SK-N-SH treated with all-trans-retinoic acid at 6 μM for 48 hours (cell line): ENCODE measurements around the gene CYP46A1.
A peak's percentile ranks its signal among the peaks of the same experiment; 100 is the strongest.

ENCODE experiments used
- ATAC-seq: fragments of 200-7000 bp; cut with Tn5 transposase; 3 replicates; pipeline ENCODE4 v1.9.1; 2020; ENCODE audit warnings: mild to moderate bottlenecking, moderate library complexity
- ARNTL ChIP-seq: fragments of 450-650 bp; formaldehyde crosslinking; IDR thresholded peaks from 2 replicates; pipeline ENCODE4 v1.5.0; 2020; ENCODE audit warnings: low read depth, mild to moderate bottlenecking, moderate library complexity, borderline replicate concordance
- CSDC2 ChIP-seq: fragments of 250-450 bp; sonication (Bioruptor Pico); IDR thresholded peaks from 2 replicates; pipeline ENCODE4 v1.5.0; 2020; ENCODE audit warnings: mild to moderate bottlenecking, moderate library complexity
- ESRRG ChIP-seq: fragments of 250-450 bp; sonication (Bioruptor Pico); IDR thresholded peaks from 2 replicates; pipeline ENCODE4 v1.6.1; 2021; ENCODE audit warnings: mild to moderate bottlenecking
- GLIS3 ChIP-seq: fragments of 250-450 bp; sonication (Bioruptor Pico); IDR thresholded peaks from 2 replicates; pipeline ENCODE4 v1.5.0; 2020; ENCODE audit warnings: mild to moderate bottlenecking, moderate library complexity
- ISL1 ChIP-seq: fragments of 250-450 bp; sonication (Bioruptor Pico); IDR thresholded peaks from 2 replicates; pipeline ENCODE4 v2.1.2; 2022; ENCODE audit warnings: mild to moderate bottlenecking, moderate library complexity
- OSR1 ChIP-seq: fragments of 250-450 bp; sonication (Bioruptor Pico); IDR thresholded peaks from 2 replicates; pipeline ENCODE4 v1.8.0; 2022; ENCODE audit warnings: moderate library complexity, mild to moderate bottlenecking, inconsistent platforms
- PPARA ChIP-seq: fragments of 250-450 bp; sonication (Bioruptor Pico); IDR thresholded peaks from 2 replicates; pipeline ENCODE4 v1.5.0; 2020; ENCODE audit warnings: mild to moderate bottlenecking, borderline replicate concordance
- RARB ChIP-seq: fragments of 250-450 bp; sonication (Bioruptor Pico); IDR thresholded peaks from 2 replicates; pipeline ENCODE4 v1.8.0; 2021; ENCODE audit warnings: mild to moderate bottlenecking, moderate library complexity
- SNAI2 ChIP-seq: fragments of 250-450 bp; sonication (Bioruptor Pico); IDR thresholded peaks from 2 replicates; pipeline ENCODE4 v1.5.0; 2020; ENCODE audit warnings: mild to moderate bottlenecking, moderate library complexity
- TCF4 ChIP-seq: fragments of 250-450 bp; sonication (Bioruptor Pico); IDR thresholded peaks from 2 replicates; pipeline ENCODE4 v1.8.0; 2021; ENCODE audit warnings: mild to moderate bottlenecking, moderate library complexity, borderline replicate concordance
- TOX ChIP-seq: fragments of 250-450 bp; sonication (Bioruptor Pico); IDR thresholded peaks from 2 replicates; pipeline ENCODE4 v1.8.0; 2021; ENCODE audit warnings: mild to moderate bottlenecking, moderate library complexity, borderline replicate concordance
- ZC3H10 ChIP-seq: fragments of 250-450 bp; sonication (Bioruptor Pico); IDR thresholded peaks from 2 replicates; pipeline ENCODE4 v1.5.1; 2021; ENCODE audit warnings: mild to moderate bottlenecking, moderate library complexity
- ZFP3 ChIP-seq: fragments of 250-450 bp; sonication (Bioruptor Pico); IDR thresholded peaks from 2 replicates; pipeline ENCODE4 v1.5.0; 2020; ENCODE audit warnings: mild to moderate bottlenecking, moderate library complexity
- ZFP30 ChIP-seq: fragments of 450-650 bp; formaldehyde crosslinking; IDR thresholded peaks from 2 replicates; pipeline ENCODE4 v1.5.0; 2022; ENCODE audit warnings: mild to moderate bottlenecking, moderate library complexity
- ZNF565 ChIP-seq: fragments of 450-650 bp; formaldehyde crosslinking; conservative IDR thresholded peaks from 2 replicates; pipeline ENCODE4 v1.5.0; 2020; ENCODE audit warnings: low read depth, mild to moderate bottlenecking, moderate library complexity
- ZNF70 ChIP-seq: fragments of 450-650 bp; formaldehyde crosslinking; IDR thresholded peaks from 2 replicates; pipeline ENCODE4 v1.5.0; 2020; ENCODE audit warnings: mild to moderate bottlenecking, moderate library complexity
- ZNF8 ChIP-seq: fragments of 450-650 bp; formaldehyde crosslinking; IDR thresholded peaks from 2 replicates; pipeline ENCODE4 v1.5.0; 2020; ENCODE audit warnings: mild to moderate bottlenecking, moderate library complexity
- TF ChIP-seq, protein P1 (sequence below): fragments of 250-450 bp; sonication (Bioruptor Pico); IDR thresholded peaks from 2 replicates; pipeline ENCODE4 v1.8.0; 2020; ENCODE audit warnings: mild to moderate bottlenecking, moderate library complexity, borderline replicate concordance
- TF ChIP-seq, protein P2 (sequence below): fragments of 250-450 bp; sonication (Bioruptor Pico); IDR thresholded peaks from 2 replicates; pipeline ENCODE4 v1.8.0; 2021; ENCODE audit warnings: low read depth, mild to moderate bottlenecking, moderate library complexity, borderline replicate concordance
- TF ChIP-seq, protein P3 (sequence below): fragments of 250-450 bp; sonication (Bioruptor Pico); IDR thresholded peaks from 2 replicates; pipeline ENCODE4 v1.5.1; 2021; ENCODE audit warnings: mild to moderate bottlenecking, moderate library complexity

The CYP46A1 gene

DNA sequence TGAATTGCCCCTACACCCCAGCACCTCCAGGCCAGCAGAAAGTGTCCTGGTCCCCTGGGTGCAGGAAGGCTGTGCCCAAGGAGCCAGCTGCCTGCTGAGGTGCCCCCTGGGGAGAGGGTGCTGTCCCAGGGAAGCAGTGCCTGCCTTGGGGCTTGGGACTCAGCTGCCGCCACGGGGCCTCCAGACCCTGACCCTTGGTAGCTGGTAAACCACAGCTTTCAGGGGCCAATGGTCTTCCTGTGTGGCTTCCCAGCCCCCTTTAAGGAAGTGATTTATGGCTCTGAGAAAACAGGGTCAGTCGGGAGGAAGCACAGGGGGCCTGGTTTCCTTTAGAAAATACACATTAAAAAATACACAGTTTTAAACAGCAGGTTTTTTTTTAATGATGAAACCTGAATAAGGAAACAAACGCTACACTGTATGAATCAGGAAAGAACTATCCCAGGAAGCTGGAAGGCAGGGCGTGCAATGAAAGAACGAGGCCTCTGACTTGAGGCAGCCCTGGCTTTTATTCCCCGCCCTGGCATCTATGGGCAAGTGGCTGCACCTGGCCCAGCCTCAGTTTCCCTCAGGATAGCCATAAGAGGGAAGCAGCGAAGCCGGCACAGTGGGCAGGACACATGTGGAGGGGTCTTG lies 68.5 kb downstream of the CYP46A1 start:
- TF ChIP-seq ISL1 (CRISPR knock-in tag) (no peak), TCF4 (CRISPR knock-in tag) (no peak), RARB (CRISPR knock-in tag) (no peak), ZNF70 (CRISPR knock-in tag) (no peak), ZFP3 (CRISPR knock-in tag) (no peak), ZC3H10 (CRISPR knock-in tag) (no peak)
- TF ChIP-seq, protein P1, sequence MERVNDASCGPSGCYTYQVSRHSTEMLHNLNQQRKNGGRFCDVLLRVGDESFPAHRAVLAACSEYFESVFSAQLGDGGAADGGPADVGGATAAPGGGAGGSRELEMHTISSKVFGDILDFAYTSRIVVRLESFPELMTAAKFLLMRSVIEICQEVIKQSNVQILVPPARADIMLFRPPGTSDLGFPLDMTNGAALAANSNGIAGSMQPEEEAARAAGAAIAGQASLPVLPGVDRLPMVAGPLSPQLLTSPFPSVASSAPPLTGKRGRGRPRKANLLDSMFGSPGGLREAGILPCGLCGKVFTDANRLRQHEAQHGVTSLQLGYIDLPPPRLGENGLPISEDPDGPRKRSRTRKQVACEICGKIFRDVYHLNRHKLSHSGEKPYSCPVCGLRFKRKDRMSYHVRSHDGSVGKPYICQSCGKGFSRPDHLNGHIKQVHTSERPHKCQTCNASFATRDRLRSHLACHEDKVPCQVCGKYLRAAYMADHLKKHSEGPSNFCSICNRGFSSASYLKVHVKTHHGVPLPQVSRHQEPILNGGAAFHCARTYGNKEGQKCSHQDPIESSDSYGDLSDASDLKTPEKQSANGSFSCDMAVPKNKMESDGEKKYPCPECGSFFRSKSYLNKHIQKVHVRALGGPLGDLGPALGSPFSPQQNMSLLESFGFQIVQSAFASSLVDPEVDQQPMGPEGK (CRISPR knock-in tag), result no peak
- TF ChIP-seq, protein P2, sequence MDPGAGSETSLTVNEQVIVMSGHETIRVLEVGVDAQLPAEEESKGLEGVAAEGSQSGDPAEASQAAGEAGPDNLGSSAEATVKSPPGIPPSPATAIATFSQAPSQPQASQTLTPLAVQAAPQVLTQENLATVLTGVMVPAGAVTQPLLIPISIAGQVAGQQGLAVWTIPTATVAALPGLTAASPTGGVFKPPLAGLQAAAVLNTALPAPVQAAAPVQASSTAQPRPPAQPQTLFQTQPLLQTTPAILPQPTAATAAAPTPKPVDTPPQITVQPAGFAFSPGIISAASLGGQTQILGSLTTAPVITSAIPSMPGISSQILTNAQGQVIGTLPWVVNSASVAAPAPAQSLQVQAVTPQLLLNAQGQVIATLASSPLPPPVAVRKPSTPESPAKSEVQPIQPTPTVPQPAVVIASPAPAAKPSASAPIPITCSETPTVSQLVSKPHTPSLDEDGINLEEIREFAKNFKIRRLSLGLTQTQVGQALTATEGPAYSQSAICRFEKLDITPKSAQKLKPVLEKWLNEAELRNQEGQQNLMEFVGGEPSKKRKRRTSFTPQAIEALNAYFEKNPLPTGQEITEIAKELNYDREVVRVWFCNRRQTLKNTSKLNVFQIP (CRISPR knock-in tag), result no peak
- peak; percentile 46 for ATAC-seq

DNA sequence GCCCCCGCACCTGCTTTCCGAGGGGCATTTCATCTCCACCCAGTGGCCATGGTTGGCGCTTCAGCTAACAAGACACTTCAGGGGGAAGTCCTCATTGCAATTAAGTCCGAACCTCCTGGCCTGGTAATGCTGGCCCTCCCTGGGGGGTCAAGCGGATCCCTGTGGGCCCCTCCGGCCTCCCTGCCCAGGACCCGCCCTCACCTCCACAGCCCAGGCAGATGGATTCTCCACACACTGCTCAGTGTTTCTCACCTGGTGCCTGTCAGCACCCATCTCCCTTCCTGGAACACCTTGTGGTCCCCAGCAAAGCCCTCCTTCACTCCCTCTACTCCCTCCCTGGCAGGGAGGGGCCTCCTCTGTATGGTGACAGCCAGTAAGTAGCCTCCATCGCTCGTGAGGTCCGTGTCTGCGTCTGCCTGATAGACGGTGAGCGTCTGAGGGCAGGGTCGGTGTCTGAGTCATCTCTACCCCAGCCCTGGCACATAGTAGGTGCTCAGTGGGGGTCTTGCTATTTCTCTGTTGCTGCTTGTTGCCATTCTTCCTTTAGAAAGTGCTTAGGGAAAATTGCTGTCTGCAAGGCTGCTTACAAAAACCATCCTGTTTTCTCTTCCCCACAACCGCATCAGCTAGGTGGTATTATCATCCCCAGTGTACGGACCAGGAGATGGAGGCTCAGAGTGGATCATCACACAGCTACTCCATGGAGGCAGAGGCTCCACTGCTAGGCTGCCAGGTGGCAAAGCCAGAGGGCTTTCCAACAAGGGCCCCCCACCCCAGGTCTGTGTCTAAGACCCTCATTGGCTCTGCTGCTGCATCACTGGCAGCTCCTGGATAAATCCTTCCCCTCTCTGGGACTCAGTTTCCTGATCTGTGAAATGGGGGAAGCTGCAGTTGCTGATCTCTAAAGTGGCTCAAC lies 69.4 kb downstream of the CYP46A1 start:
- no peak for ATAC-seq
- TF ChIP-seq, protein P3, sequence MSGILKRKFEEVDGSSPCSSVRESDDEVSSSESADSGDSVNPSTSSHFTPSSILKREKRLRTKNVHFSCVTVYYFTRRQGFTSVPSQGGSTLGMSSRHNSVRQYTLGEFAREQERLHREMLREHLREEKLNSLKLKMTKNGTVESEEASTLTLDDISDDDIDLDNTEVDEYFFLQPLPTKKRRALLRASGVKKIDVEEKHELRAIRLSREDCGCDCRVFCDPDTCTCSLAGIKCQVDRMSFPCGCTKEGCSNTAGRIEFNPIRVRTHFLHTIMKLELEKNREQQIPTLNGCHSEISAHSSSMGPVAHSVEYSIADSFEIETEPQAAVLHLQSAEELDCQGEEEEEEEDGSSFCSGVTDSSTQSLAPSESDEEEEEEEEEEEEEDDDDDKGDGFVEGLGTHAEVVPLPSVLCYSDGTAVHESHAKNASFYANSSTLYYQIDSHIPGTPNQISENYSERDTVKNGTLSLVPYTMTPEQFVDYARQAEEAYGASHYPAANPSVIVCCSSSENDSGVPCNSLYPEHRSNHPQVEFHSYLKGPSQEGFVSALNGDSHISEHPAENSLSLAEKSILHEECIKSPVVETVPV (CRISPR knock-in tag), result no peak
- no peak for TF ChIP-seq ZC3H10 (CRISPR knock-in tag)
- TF ChIP-seq, protein P1 (CRISPR knock-in tag), result no peak
- TF ChIP-seq, protein P2 (CRISPR knock-in tag), result no peak
- TF ChIP-seq PPARA (CRISPR knock-in tag), result no peak
- no peak for TF ChIP-seq OSR1 (CRISPR knock-in tag)
- TF ChIP-seq RARB (CRISPR knock-in tag), result no peak
- no peak for TF ChIP-seq TOX
- no peak for TF ChIP-seq ZFP30 (CRISPR knock-in tag)
- TF ChIP-seq SNAI2 (CRISPR knock-in tag), result no peak
- TF ChIP-seq GLIS3 (CRISPR knock-in tag), result no peak
- TF ChIP-seq ZNF565 (CRISPR knock-in tag), result no peak
- no peak for TF ChIP-seq ZFP3 (CRISPR knock-in tag)
- TF ChIP-seq ZNF8 (CRISPR knock-in tag), result no peak
- no peak for TF ChIP-seq CSDC2 (CRISPR knock-in tag)
- no peak for TF ChIP-seq ZNF70 (CRISPR knock-in tag)
- no peak for TF ChIP-seq ESRRG (CRISPR knock-in tag)
- TF ChIP-seq ARNTL (CRISPR knock-in tag), result no peak
- no peak for TF ChIP-seq TCF4 (CRISPR knock-in tag)
